ENCODE data around the gene RELN. TPM values are rescaled to one million over a fixed set of nuclear protein-coding genes. Genes with fewer than 3 reads are reported as not detected.

RELN gene
- total and polyA plus RNA-seq, 2 experiments from 2014 or later = 3.9 to 22.0 TPM

DNA sequence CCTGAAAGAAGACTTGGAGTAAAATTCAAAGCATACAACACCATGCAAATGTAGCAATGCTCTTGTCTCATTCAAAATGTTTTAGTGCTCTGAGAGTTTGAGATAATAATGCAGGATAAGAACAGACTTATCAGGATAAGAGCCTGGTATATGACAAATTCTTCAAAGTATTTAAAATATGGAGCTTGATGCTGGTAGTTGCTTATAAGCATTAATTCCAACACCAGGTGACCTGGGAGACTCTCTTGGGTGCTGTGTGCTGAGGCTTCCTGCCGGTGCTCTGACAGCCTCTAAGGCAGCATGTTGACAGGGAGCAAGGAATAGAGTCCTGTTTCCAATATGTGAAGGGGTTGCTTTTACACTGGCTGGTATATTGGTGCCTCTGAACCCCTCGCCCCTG, 508.7 kb downstream of the RELN start:
- no peaks in the 10 kb centered on the region for H3K9me3 ChIP-seq (ENCODE audit: low read depth)
- no peaks in the 10 kb centered on the region for H3K4me1 ChIP-seq (ENCODE audit: insufficient read depth)
- H3K36me3 ChIP-seq (replicated peaks; ENCODE audit: insufficient read depth, low read depth) = no peaks in the 10 kb centered on the region
- H3K4me3 ChIP-seq = no peak overlapping the region
- TF ChIP-seq EZH2 (IDR thresholded peaks at IDR 0.05; ENCODE audit: borderline replicate concordance) = no peak
- TF ChIP-seq, protein P1, sequence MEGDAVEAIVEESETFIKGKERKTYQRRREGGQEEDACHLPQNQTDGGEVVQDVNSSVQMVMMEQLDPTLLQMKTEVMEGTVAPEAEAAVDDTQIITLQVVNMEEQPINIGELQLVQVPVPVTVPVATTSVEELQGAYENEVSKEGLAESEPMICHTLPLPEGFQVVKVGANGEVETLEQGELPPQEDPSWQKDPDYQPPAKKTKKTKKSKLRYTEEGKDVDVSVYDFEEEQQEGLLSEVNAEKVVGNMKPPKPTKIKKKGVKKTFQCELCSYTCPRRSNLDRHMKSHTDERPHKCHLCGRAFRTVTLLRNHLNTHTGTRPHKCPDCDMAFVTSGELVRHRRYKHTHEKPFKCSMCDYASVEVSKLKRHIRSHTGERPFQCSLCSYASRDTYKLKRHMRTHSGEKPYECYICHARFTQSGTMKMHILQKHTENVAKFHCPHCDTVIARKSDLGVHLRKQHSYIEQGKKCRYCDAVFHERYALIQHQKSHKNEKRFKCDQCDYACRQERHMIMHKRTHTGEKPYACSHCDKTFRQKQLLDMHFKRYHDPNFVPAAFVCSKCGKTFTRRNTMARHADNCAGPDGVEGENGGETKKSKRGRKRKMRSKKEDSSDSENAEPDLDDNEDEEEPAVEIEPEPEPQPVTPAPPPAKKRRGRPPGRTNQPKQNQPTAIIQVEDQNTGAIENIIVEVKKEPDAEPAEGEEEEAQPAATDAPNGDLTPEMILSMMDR (IDR thresholded peaks at IDR 0.05; ENCODE audit: poor library complexity) = no peak
- WGBS (ENCODE audit: low lambda C conversion rate, missing lambda C conversion rate) = 61% methylated on average over 2 of the region's 2 CpGs
- H3K4me2 ChIP-seq = no peak overlapping the region
- no peak overlapping the region for H3K27ac ChIP-seq
- DNase-seq (ENCODE audit: low spot score) = no peak
- no peaks in the 10 kb centered on the region for H3K27me3 ChIP-seq
- H3K79me2 ChIP-seq = no peaks in the 10 kb centered on the region
- no peak overlapping the region for H2AFZ ChIP-seq
- H4K20me1 ChIP-seq (ENCODE audit: insufficient read depth, poor library complexity, severe bottlenecking) = no peaks in the 10 kb centered on the region
- no peaks in the 10 kb centered on the region for H3K9me2 ChIP-seq (replicated peaks; ENCODE audit: insufficient read depth)

- Histone ChIP-seq H3K4me1 (ENCODE audit: insufficient read depth) (no peaks in the 10 kb centered on the region), H3K79me2 (no peaks in the 10 kb centered on the region), H4K20me1 (ENCODE audit: insufficient read depth, poor library complexity, severe bottlenecking) (no peaks in the 10 kb centered on the region), H3K27ac (no peak overlapping the region), H3K36me3 (replicated peaks; ENCODE audit: insufficient read depth, low read depth) (no peaks in the 10 kb centered on the region), H3K9me3 (ENCODE audit: low read depth) (no peaks in the 10 kb centered on the region), H3K4me2 (no peak overlapping the region), H3K9me2 (replicated peaks; ENCODE audit: insufficient read depth) (no peaks in the 10 kb centered on the region), H3K27me3 (no peaks in the 10 kb centered on the region), H2AFZ (no peak overlapping the region), H3K4me3 (no peak overlapping the region)
- no peak for DNase-seq (ENCODE audit: low spot score)
- WGBS (ENCODE audit: low lambda C conversion rate, missing lambda C conversion rate) = 49% methylated on average over 5 of the region's 5 CpGs
- TF ChIP-seq EZH2phosphoT487 (IDR thresholded peaks at IDR 0.05; ENCODE audit: low read depth, severe bottlenecking, unreplicated experiment) (no peak), EZH2 (IDR thresholded peaks at IDR 0.05; ENCODE audit: borderline replicate concordance) (no peak)
- TF ChIP-seq, protein P1 (IDR thresholded peaks at IDR 0.05; ENCODE audit: poor library complexity) = no peak
These were observed 514.5 kb downstream of the RELN start for GRCh38 chr7:103474956-103475355.

GRCh38 chr7:103469095-103469948, 520.1 kb downstream of the RELN start:
- Histone ChIP-seq H3K9me2 (replicated peaks; ENCODE audit: insufficient read depth) (no peaks in the 10 kb centered on the region), H3K27me3 (no peaks in the 10 kb centered on the region), H3K4me2 (no peak overlapping the region), H3K27ac (no peak overlapping the region), H4K20me1 (ENCODE audit: insufficient read depth, poor library complexity, severe bottlenecking) (no peaks in the 10 kb centered on the region), H2AFZ (no peak overlapping the region), H3K4me3 (no peak overlapping the region), H3K4me1 (ENCODE audit: insufficient read depth) (no peaks in the 10 kb centered on the region), H3K79me2 (no peaks in the 10 kb centered on the region), H3K36me3 (replicated peaks; ENCODE audit: insufficient read depth, low read depth) (no peaks in the 10 kb centered on the region), H3K9me3 (ENCODE audit: low read depth) (no peaks in the 10 kb centered on the region)
- DNase-seq (ENCODE audit: low spot score) = no peak
- WGBS (ENCODE audit: low lambda C conversion rate, missing lambda C conversion rate) = 84% methylated on average over 4 of the region's 4 CpGs
- TF ChIP-seq, protein P1 (IDR thresholded peaks at IDR 0.05; ENCODE audit: poor library complexity) = no peak
- TF ChIP-seq EZH2phosphoT487 (IDR thresholded peaks at IDR 0.05; ENCODE audit: low read depth, severe bottlenecking, unreplicated experiment) (no peak), EZH2 (IDR thresholded peaks at IDR 0.05; ENCODE audit: borderline replicate concordance) (no peak)

Data from hepatocyte (in vitro differentiated cells).